ENCODE data around the gene PANK2. TPM values are rescaled to one million over a fixed set of nuclear protein-coding genes. Genes with fewer than 3 reads are reported as not detected.

Gene PANK2
- polyA plus RNA-seq, 1 experiment: 32.2 TPM

GRCh38 chr20:3857405-3857804, 31.8 kb upstream of the PANK2 start:
- CTCF ChIA-PET: interaction anchor here (1.2 to 3.2 kb wide), 3 partner anchors 36 to 71 kb away, joined by 3 to 13 read pairs (median 5); partner anchors contain the start of genes AP5S1 and CENPB
- no peak for TF ChIP-seq CTCF (IDR thresholded peaks at IDR 0.05; ENCODE audit: low read depth, low read length)
- DNase-seq (ENCODE audit: low read depth, low spot score): no peak
- H3K4me3 ChIP-seq (ENCODE audit: low read depth, low read length): no peak overlapping the region
- H3K9me3 ChIP-seq (ENCODE audit: control insufficient read depth, insufficient read depth, low read length): peaks cover 6% of the 10 kb centered on the region
- H3K27me3 ChIP-seq (ENCODE audit: control insufficient read depth, insufficient read depth, low read length): no peaks in the 10 kb centered on the region
- POLR2A ChIA-PET: no interaction called here
- no peak overlapping the region for H3K27ac ChIP-seq (ENCODE audit: low read depth, low read length)

- Histone ChIP-seq H3K27me3 (ENCODE audit: control insufficient read depth, insufficient read depth, low read length) (no peaks in the 10 kb centered on the region), H3K9me3 (ENCODE audit: control insufficient read depth, insufficient read depth, low read length) (peaks cover 6% of the 10 kb centered on the region), H3K4me3 (ENCODE audit: low read depth, low read length) (no peak overlapping the region), H3K27ac (ENCODE audit: low read depth, low read length) (no peak overlapping the region)
- CTCF ChIA-PET: interaction anchor here (0.6 kb wide), 2 partner anchors 106 to 108 kb away, joined by 6 to 7 read pairs; no protein-coding TSS in a partner anchor
- no peak for DNase-seq (ENCODE audit: low read depth, low spot score)
- POLR2A ChIA-PET: interaction anchor here (0.7 to 1.1 kb wide), 4 partner anchors 9 to 72 kb away, joined by 3 to 6 read pairs (median 4); partner anchors contain the start of genes CENPB and MAVS
- no peak for TF ChIP-seq CTCF (IDR thresholded peaks at IDR 0.05; ENCODE audit: low read depth, low read length)
Observed at GRCh38 chr20:3858689-3859088, 30.5 kb upstream of the PANK2 start.

- CTCF ChIA-PET: no interaction called here
- H3K27me3 ChIP-seq (ENCODE audit: control insufficient read depth, insufficient read depth, low read length): no peaks in the 10 kb centered on the region
- DNase-seq (ENCODE audit: low read depth, low spot score): no peak
- no peak overlapping the region for H3K27ac ChIP-seq (ENCODE audit: low read depth, low read length)
- TF ChIP-seq CTCF (IDR thresholded peaks at IDR 0.05; ENCODE audit: low read depth, low read length): no peak
- H3K9me3 ChIP-seq (ENCODE audit: control insufficient read depth, insufficient read depth, low read length): peaks cover 6% of the 10 kb centered on the region
- H3K4me3 ChIP-seq (ENCODE audit: low read depth, low read length): no peak overlapping the region
- POLR2A ChIA-PET: no interaction called here
Observed at GRCh38 chr20:3861191-3861590, 28.0 kb upstream of the PANK2 start.

- Histone ChIP-seq H3K4me3 (ENCODE audit: low read depth, low read length) (no peak overlapping the region), H3K27me3 (ENCODE audit: control insufficient read depth, insufficient read depth, low read length) (no peaks in the 10 kb centered on the region), H3K9me3 (ENCODE audit: control insufficient read depth, insufficient read depth, low read length) (peaks cover 6% of the 10 kb centered on the region), H3K27ac (ENCODE audit: low read depth, low read length) (no peak overlapping the region)
- no peak for TF ChIP-seq CTCF (IDR thresholded peaks at IDR 0.05; ENCODE audit: low read depth, low read length)
- CTCF ChIA-PET: no interaction called here
- POLR2A ChIA-PET: no interaction called here
- DNase-seq (ENCODE audit: low read depth, low spot score): no peak
Observed at GRCh38 chr20:3862333-3862732, 26.9 kb upstream of the PANK2 start.

GRCh38 chr20:3863317-3863716, 25.9 kb upstream of the PANK2 start:
- POLR2A ChIA-PET: interaction anchor here (0.6 kb wide), 1 partner anchor 13 kb away, joined by 7 read pairs; no protein-coding TSS in a partner anchor
- CTCF ChIA-PET: no interaction called here

More at GRCh38 chr20:3863317-3863716, 25.9 kb upstream of the PANK2 start:
- no peak for TF ChIP-seq CTCF (IDR thresholded peaks at IDR 0.05; ENCODE audit: low read depth, low read length)
- no peak overlapping the region for H3K4me3 ChIP-seq (ENCODE audit: low read depth, low read length)
- no peaks in the 10 kb centered on the region for H3K27me3 ChIP-seq (ENCODE audit: control insufficient read depth, insufficient read depth, low read length)
- no peak for DNase-seq (ENCODE audit: low read depth, low spot score)
- no peak overlapping the region for H3K27ac ChIP-seq (ENCODE audit: low read depth, low read length)
- peaks cover 6% of the 10 kb centered on the region for H3K9me3 ChIP-seq (ENCODE audit: control insufficient read depth, insufficient read depth, low read length)

Measured in AG04450 (cell line).